IPS DF 19.7 (cell line): ENCODE measurements around the gene PRDM16.

ENCODE experiments used
- DNase-seq: peaks from one replicate; pipeline ENCODE4 v3.0.0-alpha.2; 2013; ENCODE audit warnings: low read depth, low spot score

PRDM16 gene

DNA sequence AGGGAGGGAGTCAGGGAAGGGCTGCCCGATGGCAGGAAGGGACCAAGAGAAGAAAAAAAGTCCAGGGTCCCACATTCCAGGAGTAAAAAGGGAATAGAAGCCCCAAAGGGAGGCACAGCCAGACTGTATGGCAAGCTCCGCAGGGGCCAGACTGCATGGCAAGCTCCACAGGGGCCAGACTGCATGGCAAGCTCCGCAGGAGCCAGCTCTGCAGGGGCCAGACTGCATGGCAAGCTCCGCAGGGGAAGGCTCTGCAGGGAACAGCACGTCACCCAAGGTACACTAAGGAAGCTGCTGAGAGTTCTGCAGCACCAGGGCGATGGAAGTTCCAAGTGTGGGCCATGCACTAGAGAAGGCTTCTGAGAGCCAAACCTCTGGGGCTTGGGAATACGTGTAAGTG, 228.8 kb downstream of the PRDM16 start:
- DNase-seq: no peak

DNA sequence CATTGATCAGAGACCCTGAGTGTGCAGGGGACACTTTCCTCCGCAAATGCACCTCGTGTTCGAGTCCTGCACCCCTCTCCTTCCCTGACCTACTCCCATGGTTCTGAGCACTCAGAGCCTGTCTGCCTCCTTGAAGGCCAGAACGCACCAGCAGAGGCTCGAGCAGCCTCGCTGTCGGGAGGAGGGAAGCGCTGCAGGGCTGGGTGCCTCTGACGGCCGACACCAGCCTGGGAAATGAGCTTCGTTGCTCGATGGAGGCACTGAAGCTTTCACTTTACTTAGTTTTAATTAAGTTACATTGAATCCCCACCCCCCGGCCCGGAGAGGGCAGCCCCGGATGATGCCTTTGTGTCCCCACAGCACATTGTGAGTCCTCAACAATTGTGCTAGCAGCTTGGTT, 229.2 kb downstream of the PRDM16 start:
- no peak for DNase-seq

GRCh38 chr1:3304246-3304645, 235.2 kb downstream of the PRDM16 start:
- DNase-seq: no peak

GRCh38 chr1:3304692-3305091, 235.7 kb downstream of the PRDM16 start:
- no peak for DNase-seq

DNA sequence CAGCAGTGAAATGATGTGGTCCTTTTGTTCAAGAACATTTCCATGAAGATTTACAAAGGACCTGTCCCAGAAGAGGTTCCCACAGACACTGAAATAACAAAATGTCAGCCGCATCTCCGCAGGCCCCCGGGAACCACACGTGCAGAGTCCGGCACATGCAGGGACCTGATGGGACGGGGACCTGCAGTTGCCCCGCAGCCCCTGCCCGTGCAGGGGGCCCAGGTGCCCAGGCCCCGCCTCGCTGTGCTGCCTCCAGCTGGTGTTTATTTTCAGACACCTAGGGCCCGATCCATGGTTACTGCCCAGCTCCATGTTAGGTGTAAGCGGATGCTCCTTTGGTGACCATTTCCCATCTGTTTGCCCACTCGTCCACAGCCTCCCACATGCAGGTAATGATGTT, 236.2 kb downstream of the PRDM16 start:
- DNase-seq: no peak

DNA sequence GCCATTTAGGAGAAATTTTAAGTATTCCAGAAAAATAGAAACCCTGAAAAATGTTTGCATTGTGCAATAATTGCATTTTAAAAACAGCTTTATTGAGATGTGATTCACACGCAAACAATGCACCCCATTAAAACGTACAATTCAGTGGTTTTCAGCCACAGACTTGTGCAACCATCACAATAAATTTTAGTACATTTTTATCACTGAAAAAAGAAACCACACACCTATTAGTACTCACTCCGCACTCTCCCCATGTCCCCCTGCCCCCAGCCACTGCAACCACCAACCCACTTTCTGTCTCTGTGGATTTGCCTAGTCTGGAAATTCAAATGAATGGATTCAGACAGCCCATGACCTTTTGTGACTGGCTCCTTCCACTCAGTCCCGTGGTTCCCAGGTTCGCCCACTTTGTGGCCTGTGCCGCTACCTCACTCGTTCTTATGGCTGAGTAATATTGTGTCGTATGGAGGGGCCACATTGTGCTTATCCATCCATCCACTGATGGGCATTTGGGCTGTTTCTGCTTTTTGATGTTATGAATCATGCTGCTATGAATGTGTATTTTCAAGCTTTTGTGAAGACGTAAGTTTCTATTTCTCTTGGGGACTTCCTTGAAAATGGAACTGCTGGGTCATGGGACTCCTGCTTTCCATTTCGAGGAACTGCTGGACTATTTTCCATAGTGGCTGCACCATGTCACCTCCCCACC, 237.7 kb downstream of the PRDM16 start:
- no peak for DNase-seq

DNA sequence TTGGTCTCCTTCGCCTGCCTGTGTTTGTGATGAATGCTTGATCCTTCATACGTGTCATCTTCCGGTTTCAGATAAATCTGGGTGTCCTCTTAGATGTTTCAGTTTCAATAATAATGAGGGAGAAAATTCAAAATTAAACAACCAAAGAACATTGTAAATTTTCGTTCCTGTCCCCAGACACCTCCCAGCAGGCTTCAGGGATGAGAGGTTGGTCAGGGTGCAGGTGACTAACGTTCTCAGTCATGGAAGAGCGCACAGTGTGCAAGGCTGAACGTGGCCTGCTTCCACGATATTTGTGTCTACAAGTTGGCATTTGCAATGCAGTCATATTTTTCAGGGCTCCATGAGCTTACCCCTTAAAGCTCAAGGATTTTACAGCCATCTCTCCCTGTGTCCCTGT, 238.4 kb downstream of the PRDM16 start:
- no peak for DNase-seq

DNA sequence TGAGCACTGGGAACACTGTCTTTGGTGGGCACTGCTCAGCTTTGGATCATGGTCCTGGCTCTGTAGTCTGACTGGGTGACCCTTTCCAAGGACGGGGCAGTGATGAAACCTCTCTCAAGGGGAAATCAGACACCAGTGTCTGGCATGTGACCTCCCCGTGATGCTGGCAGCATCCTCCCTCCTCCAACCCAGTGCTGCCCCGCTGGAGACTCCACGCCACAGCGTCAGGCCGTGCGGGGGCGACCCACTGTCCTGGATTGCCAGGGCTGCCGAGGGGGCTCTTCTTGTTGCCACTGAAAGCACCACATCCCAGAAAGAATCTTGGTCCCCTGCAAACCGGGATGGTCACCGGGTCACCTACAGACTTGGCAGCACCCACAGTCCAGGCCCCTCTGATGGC, 239.1 kb downstream of the PRDM16 start:
- no peak for DNase-seq

- no peak for DNase-seq
Measured at GRCh38 chr1:3310718-3311400, 241.9 kb downstream of the PRDM16 start.

DNA sequence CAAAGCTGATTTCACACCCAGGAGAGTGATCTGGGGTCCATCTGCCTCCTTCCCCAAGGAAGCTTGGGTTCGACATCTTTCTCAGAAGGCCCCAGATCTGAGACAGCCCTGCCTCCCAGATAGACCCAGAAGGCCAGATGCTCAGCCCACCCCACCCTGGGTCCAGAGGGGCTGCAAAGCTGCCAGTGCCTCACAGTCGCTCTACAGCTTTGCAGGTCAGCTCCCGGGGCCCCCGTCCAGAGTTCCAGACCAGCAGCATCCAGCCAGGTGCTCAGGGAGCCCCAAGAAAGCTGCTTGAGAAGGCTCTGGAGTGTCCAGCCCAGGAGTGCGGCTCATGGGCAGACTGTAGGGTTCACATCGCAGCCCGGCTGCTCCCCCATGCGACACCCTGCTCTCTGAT, 242.7 kb downstream of the PRDM16 start:
- no peak for DNase-seq

DNA sequence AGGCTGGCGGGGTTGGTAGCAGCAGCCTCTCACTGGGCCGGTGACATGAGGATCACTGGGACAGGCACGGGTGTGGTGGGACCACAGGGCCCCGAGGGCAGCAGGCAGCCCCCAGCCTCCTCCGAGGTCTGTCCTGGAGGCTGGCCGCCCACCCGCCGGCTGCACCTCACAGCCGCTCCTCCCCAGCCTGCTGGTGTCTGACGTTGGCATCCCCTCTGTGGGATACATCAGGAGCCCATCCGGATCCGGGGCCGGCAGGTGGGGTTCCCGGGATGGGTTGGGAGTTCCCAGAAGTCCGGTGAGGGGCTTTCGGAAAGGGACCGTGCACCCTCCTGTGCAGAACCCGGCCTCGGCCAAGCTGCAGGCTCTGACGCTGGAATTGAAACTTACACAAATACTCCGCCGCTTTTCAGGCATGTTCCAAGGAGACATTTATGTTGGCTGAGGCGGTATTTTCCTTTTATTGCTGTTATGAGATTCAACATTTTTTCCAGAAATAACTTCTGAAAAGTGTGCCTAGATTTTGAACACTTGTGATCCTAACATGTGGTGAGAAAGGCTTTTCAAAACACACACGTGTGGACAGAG, 243.4 kb downstream of the PRDM16 start:
- no peak for DNase-seq

DNA sequence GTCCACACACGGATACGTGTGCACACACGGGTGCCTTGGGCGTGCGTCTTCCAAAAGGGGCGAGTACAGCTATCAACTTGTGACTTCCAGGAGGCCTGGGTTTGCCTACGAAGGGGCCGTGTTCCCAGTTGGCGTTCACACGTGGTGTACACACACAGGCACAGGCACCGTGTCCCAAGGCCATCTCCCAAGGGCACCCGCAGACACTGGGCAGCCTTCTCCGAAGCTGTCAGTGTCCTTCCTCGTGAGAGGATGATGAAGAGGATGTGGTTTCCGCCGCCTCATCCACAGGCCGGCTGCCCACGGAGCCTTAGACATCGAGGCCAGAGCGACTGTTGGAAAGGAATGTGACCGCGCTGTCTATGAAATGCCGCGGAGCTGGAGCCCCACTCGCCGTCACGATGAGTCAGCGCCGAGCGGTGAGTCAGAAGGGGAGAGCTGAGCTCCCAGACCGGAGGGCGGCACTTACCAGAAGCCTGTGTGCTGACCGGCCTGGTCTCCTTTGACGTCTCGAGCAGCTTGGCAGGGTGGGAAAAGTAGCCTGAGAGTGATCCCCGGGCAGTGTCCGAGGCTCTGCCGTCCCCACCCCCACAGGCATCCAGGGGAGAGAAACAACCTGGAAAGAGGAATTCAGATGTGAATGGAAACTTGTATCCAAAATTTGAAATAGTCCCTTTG, 244.0 kb downstream of the PRDM16 start:
- no peak for DNase-seq

- no peak for DNase-seq
Measured at GRCh38 chr1:3313576-3313950, 244.6 kb downstream of the PRDM16 start.

- no peak for DNase-seq
Measured at GRCh38 chr1:3314491-3315381, 245.7 kb downstream of the PRDM16 start.

- DNase-seq: no peak
Measured at GRCh38 chr1:3315399-3316339, 246.7 kb downstream of the PRDM16 start.

DNA sequence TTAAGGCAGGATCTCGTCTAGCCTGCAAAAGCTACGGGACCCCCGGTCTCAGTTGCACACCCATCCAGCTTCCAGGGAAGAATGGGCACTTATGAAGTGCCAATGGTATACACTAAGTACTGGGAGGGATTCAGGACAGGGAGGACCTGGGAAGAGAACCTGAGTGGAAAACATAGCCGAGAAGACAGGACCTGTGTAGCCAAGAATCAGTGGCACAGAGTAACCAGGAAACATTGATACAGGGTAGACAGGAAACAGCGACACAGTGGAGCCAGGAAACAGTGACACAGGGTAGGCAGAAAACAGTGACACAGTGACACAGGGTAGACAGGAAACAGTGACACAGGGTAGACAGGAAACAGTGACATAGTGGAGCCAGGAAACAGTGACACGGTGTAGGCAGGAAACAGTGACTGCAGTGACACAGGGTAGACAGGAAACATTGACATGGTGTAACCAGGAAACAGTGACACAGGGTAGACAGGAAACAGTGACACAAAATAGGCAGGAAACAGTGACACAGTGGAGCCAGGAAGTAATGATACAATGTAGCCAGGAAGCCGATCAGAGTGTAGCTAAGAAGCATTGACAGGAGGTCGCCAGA, 247.4 kb downstream of the PRDM16 start:
- DNase-seq: no peak

GRCh38 chr1:3317456-3317855, 248.5 kb downstream of the PRDM16 start:
- no peak for DNase-seq

- no peak for DNase-seq
Measured at GRCh38 chr1:3318329-3318728, 249.3 kb downstream of the PRDM16 start.

DNA sequence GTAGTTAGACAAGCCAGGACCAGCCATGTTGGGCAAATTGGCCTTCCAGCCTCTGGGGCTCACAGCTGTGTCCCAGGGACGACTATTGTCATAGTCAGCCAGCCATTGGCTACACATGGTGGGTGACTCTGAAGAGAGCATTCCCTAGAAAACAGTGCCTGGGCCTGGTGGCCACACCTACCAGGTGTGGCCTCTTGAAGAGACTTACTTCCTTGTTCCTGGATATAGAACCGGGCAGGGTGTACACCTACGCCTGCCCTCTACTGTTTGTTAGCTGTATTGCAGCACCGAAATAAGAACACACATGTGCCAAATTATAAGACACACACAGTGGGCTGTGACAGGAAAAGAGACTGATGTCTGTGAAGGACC, 250.9 kb downstream of the PRDM16 start:
- no peak for DNase-seq
